Activated naive CD8-positive, alpha-beta T cell (primary cell): Measurements from ENCODE around the gene C4orf33.
"Not testable (repeated sequence)": the region's sequence is repeated elsewhere in the genome, so short reads cannot be mapped to it uniquely, and the experiment has no call there.

Experiments used
- H3K27ac Mint-ChIP-seq: one replicate; pipeline ENCODE4 v1.8.0; 2021; ENCODE audit warnings: mixed read lengths
- H3K27me3 Mint-ChIP-seq: one replicate; pipeline ENCODE4 v1.8.0; 2021; ENCODE audit warnings: mixed read lengths
- H3K36me3 Mint-ChIP-seq: one replicate; pipeline ENCODE4 v1.8.0; 2021; ENCODE audit warnings: mixed read lengths
- H3K4me1 Mint-ChIP-seq: one replicate; pipeline ENCODE4 v1.8.0; 2021; ENCODE audit warnings: low read depth, mixed read lengths
- H3K4me3 Mint-ChIP-seq: one replicate; pipeline ENCODE4 v1.8.0; 2021; ENCODE audit warnings: mild to moderate bottlenecking, mixed read lengths
- H3K9me3 Mint-ChIP-seq: one replicate; pipeline ENCODE4 v1.8.0; 2021; ENCODE audit warnings: low read depth, mixed read lengths

Gene C4orf33

GRCh38 chr4:129095811-129096454 is at the start of gene C4orf33:
Gene C4orf33 (plus strand): TSS chr4:129096152. CDS start chr4:129102611, 6,459 bp downstream.
- no peaks in the 10 kb centered on the region for H3K9me3 Mint-ChIP-seq

GRCh38 chr4:129059028-129059427 is 36.9 kb upstream of the C4orf33 start:
- Mint-ChIP-seq H3K4me1 (no peaks in the 10 kb centered on the region), H3K9me3 (peaks cover 38% of the 10 kb centered on the region), H3K27ac (no peak overlapping the region), H3K36me3 (peaks cover 53% of the 10 kb centered on the region), H3K27me3 (no peaks in the 10 kb centered on the region), H3K4me3 (no peak overlapping the region)

More at GRCh38 chr4:129095811-129096454, at the start of gene C4orf33:
- Mint-ChIP-seq H3K4me3 (peak within 1 kb of the TSS; percentile 96), H3K27ac (peak within 1 kb of the TSS; percentile 87), H3K4me1 (peaks cover 33% of the 10 kb centered on the region), H3K36me3 (no peaks in the 10 kb centered on the region), H3K27me3 (no peaks in the 10 kb centered on the region)

- H3K27me3 Mint-ChIP-seq, result no peaks in the 10 kb centered on the region
- H3K27ac Mint-ChIP-seq, result no peak overlapping the region
- peaks cover 58% of the 10 kb centered on the region for H3K36me3 Mint-ChIP-seq
- peaks cover 24% of the 10 kb centered on the region for H3K9me3 Mint-ChIP-seq
- no peaks in the 10 kb centered on the region for H3K4me1 Mint-ChIP-seq
- no peak overlapping the region for H3K4me3 Mint-ChIP-seq
These were observed 33.4 kb upstream of the C4orf33 start for GRCh38 chr4:129062580-129062979.

GRCh38 chr4:129063640-129064039 is 32.3 kb upstream of the C4orf33 start:
- Mint-ChIP-seq H3K27me3 (no peaks in the 10 kb centered on the region), H3K36me3 (peaks cover 60% of the 10 kb centered on the region), H3K27ac (no peak overlapping the region), H3K4me1 (no peaks in the 10 kb centered on the region), H3K4me3 (no peak overlapping the region), H3K9me3 (peaks cover 24% of the 10 kb centered on the region)

GRCh38 chr4:129064717-129065116 is 31.2 kb upstream of the C4orf33 start:
- H3K36me3 Mint-ChIP-seq, result peaks cover 58% of the 10 kb centered on the region
- no peak overlapping the region for H3K4me3 Mint-ChIP-seq
- H3K9me3 Mint-ChIP-seq, result peaks cover 18% of the 10 kb centered on the region
- no peaks in the 10 kb centered on the region for H3K27me3 Mint-ChIP-seq
- H3K4me1 Mint-ChIP-seq, result no peaks in the 10 kb centered on the region
- no peak overlapping the region for H3K27ac Mint-ChIP-seq

- H3K4me1 Mint-ChIP-seq, H3K27ac Mint-ChIP-seq, H3K27me3 Mint-ChIP-seq, H3K4me3 Mint-ChIP-seq: not testable (repeated sequence)
- Mint-ChIP-seq H3K9me3 (peaks cover 21% of the 10 kb centered on the region), H3K36me3 (peaks cover 54% of the 10 kb centered on the region)
These were observed 26.4 kb upstream of the C4orf33 start for GRCh38 chr4:129069537-129069936.

GRCh38 chr4:129077326-129077725 is 18.6 kb upstream of the C4orf33 start:
- H3K27ac Mint-ChIP-seq, result no peak overlapping the region
- H3K27me3 Mint-ChIP-seq, result no peaks in the 10 kb centered on the region
- H3K4me3 Mint-ChIP-seq, result no peak overlapping the region
- H3K36me3 Mint-ChIP-seq, result peaks cover 62% of the 10 kb centered on the region
- peaks cover 6% of the 10 kb centered on the region for H3K4me1 Mint-ChIP-seq
- H3K9me3 Mint-ChIP-seq, result peaks cover 20% of the 10 kb centered on the region

GRCh38 chr4:129080129-129080528 is 15.8 kb upstream of the C4orf33 start:
- Mint-ChIP-seq H3K4me1 (peaks cover 14% of the 10 kb centered on the region), H3K27me3 (no peaks in the 10 kb centered on the region), H3K9me3 (peaks cover 12% of the 10 kb centered on the region), H3K36me3 (peaks cover 47% of the 10 kb centered on the region), H3K27ac (no peak overlapping the region), H3K4me3 (no peak overlapping the region)

GRCh38 chr4:129082302-129082701 is 13.7 kb upstream of the C4orf33 start:
- Mint-ChIP-seq H3K36me3 (peaks cover 41% of the 10 kb centered on the region), H3K4me3 (no peak overlapping the region), H3K27me3 (no peaks in the 10 kb centered on the region), H3K9me3 (peaks cover 15% of the 10 kb centered on the region), H3K27ac (no peak overlapping the region), H3K4me1 (peaks cover 17% of the 10 kb centered on the region)

- peaks cover 28% of the 10 kb centered on the region for H3K4me1 Mint-ChIP-seq
- peaks cover 22% of the 10 kb centered on the region for H3K36me3 Mint-ChIP-seq
- no peak overlapping the region for H3K27ac Mint-ChIP-seq
- peaks cover 9% of the 10 kb centered on the region for H3K9me3 Mint-ChIP-seq
- no peaks in the 10 kb centered on the region for H3K27me3 Mint-ChIP-seq
- H3K4me3 Mint-ChIP-seq, result no peak overlapping the region
These were observed 10.5 kb upstream of the C4orf33 start for GRCh38 chr4:129085472-129085871.

GRCh38 chr4:129087516-129087915 is 8.4 kb upstream of the C4orf33 start:
- Mint-ChIP-seq H3K27me3 (no peaks in the 10 kb centered on the region), H3K4me3 (no peak overlapping the region), H3K4me1 (peaks cover 25% of the 10 kb centered on the region), H3K36me3 (peaks cover 8% of the 10 kb centered on the region), H3K27ac (no peak overlapping the region), H3K9me3 (peaks cover 3% of the 10 kb centered on the region)

- Mint-ChIP-seq H3K4me3 (no peak overlapping the region), H3K9me3 (no peaks in the 10 kb centered on the region), H3K4me1 (peaks cover 46% of the 10 kb centered on the region), H3K36me3 (no peaks in the 10 kb centered on the region), H3K27me3 (no peaks in the 10 kb centered on the region), H3K27ac (no peak overlapping the region)
These were observed 3.2 kb upstream of the C4orf33 start for GRCh38 chr4:129092631-129093190.

- Mint-ChIP-seq H3K9me3 (no peaks in the 10 kb centered on the region), H3K36me3 (no peaks in the 10 kb centered on the region), H3K4me3 (no peak within 1 kb of the TSS), H3K27ac (peak within 1 kb of the TSS; percentile 9), H3K27me3 (no peaks in the 10 kb centered on the region), H3K4me1 (peaks cover 46% of the 10 kb centered on the region)
These were observed 2.6 kb upstream of the C4orf33 start, which contains the start of gene SCLT1 for GRCh38 chr4:129093191-129093920. Gene SCLT1 (minus strand): TSS chr4:129093539. CDS start chr4:129093103, 436 bp downstream.

- Mint-ChIP-seq H3K4me1 (peaks cover 36% of the 10 kb centered on the region), H3K4me3 (no peak overlapping the region)
These were observed 1.6 kb upstream of the C4orf33 start for GRCh38 chr4:129094347-129094746.

GRCh38 chr4:129098531-129099001 is 2.6 kb downstream of the C4orf33 start:
- Mint-ChIP-seq H3K4me1 (peaks cover 32% of the 10 kb centered on the region), H3K9me3 (no peaks in the 10 kb centered on the region), H3K36me3 (peaks cover 4% of the 10 kb centered on the region), H3K27me3 (no peaks in the 10 kb centered on the region), H3K27ac (no peak overlapping the region), H3K4me3 (no peak overlapping the region)

More at GRCh38 chr4:129094347-129094746, 1.6 kb upstream of the C4orf33 start:
- Mint-ChIP-seq H3K9me3 (no peaks in the 10 kb centered on the region), H3K36me3 (no peaks in the 10 kb centered on the region), H3K27ac (peak overlapping the region; percentile 9), H3K27me3 (no peaks in the 10 kb centered on the region)
